ENCODE data around the gene CHML. TPM values are rescaled to one million over a fixed set of nuclear protein-coding genes. Genes with fewer than 3 reads are reported as not detected.

Gene CHML
- total and polyA plus RNA-seq, 2 of the 8 experiments (the other 6 are each of a cell fraction or from before 2014, with no cell fraction given), result 11.5 to 82.4 TPM

DNA sequence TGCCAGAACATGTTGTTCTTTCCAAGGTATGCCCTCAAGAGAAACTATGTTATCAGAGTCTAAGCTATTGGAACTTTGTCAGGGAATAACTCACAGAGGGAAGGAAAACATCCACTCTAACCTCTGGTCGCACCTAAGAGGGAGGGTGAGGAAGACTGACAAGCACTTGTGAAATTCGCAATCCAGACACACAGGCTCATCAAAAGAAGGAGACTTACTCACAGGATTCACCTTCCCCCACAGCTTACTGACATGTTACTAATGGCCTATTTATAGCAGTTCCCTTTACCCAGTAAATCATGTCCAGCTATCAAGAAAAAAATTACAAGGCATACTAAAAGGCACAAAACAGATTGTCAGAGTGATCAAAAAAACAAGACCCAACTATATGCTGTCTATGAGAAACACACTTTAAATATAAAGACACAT, 48.8 kb upstream of the CHML start:
- Histone ChIP-seq H2BK20ac (ENCODE audit: low read length) (no peak overlapping the region), H3K36me3 (ENCODE audit: control insufficient read depth in 2 of 4, insufficient read depth in 4 of 4, low read length in 3 of 4) (no peaks in the 10 kb centered on the region), H3K9me3 (ENCODE audit: insufficient read depth in 2 of 2, low read depth in 1 of 2, low read length in 1 of 2) (no peaks in the 10 kb centered on the region), H2AFZ (ENCODE audit: low read length) (peak overlapping the region; percentile 98), H2BK120ac (replicated peaks; ENCODE audit: low read depth, low read length) (no peak overlapping the region), H3K23ac (ENCODE audit: insufficient read length) (no peak overlapping the region), H3K4ac (replicated peaks; ENCODE audit: insufficient read length, low read depth, low read length) (no peak overlapping the region), H2AK5ac (ENCODE audit: low read depth, low read length) (no peak overlapping the region), H4K8ac (ENCODE audit: extremely low read depth, insufficient read depth, low read length) (no peak overlapping the region), H3K23me2 (ENCODE audit: low read depth, low read length) (no peaks in the 10 kb centered on the region), H4K20me1 (replicated peaks in 1 of 2; ENCODE audit: control insufficient read depth in 1 of 2, insufficient read depth in 2 of 2, low read length in 2 of 2) (no peaks in the 10 kb centered on the region), H3K4me3 (ENCODE audit: extremely low read depth in 1 of 4, insufficient read depth in 2 of 4, low read depth in 3 of 4, low read length in 4 of 4) (no peak overlapping the region), H3K14ac (ENCODE audit: insufficient read length) (no peak overlapping the region), H3K18ac (ENCODE audit: extremely low read depth, low read length) (no peak overlapping the region), H3K4me2 (ENCODE audit: insufficient read depth in 1 of 2, low read depth in 2 of 2, low read length in 2 of 2) (no peak overlapping the region), H3K79me2 (ENCODE audit: control insufficient read depth in 1 of 2, insufficient read depth in 2 of 2, low read length in 2 of 2) (no peaks in the 10 kb centered on the region), H3K9ac (replicated peaks in 1 of 4; ENCODE audit: extremely low read depth in 1 of 4, low read depth in 3 of 4, low read length in 3 of 4) (no peak overlapping the region), H3K27me3 (replicated peaks in 1 of 4; ENCODE audit: control insufficient read depth in 3 of 4, extremely low read depth in 1 of 4, insufficient read depth in 3 of 4, low read length in 3 of 4) (no peaks in the 10 kb centered on the region), H3K4me1 (replicated peaks in 1 of 4; ENCODE audit: control insufficient read depth in 3 of 4, insufficient read depth in 4 of 4, low read length in 3 of 4) (no peaks in the 10 kb centered on the region), H3K27ac (ENCODE audit: low read depth, low read length) (no peak overlapping the region), H3K79me1 (ENCODE audit: low read depth, low read length) (no peaks in the 10 kb centered on the region), H2BK5ac (ENCODE audit: low read depth, low read length) (no peak overlapping the region), H2BK15ac (ENCODE audit: low read length) (no peak overlapping the region), H4K91ac (replicated peaks; ENCODE audit: insufficient read length, low read length) (no peak overlapping the region), H3K56ac (replicated peaks; ENCODE audit: insufficient read length, low read depth, low read length) (no peak overlapping the region), H4K5ac (ENCODE audit: insufficient read length, low read depth, low read length) (no peak overlapping the region), H2BK12ac (ENCODE audit: low read depth, low read length) (no peak overlapping the region)
- WGBS, 2 experiments (ENCODE audit: extremely low coverage in 1 of 2, insufficient coverage in 1 of 2, insufficient read length in 1 of 2, insufficient replicate concordance in 2 of 2, low coverage in 1 of 2, low lambda C conversion rate in 2 of 2, missing lambda C conversion rate in 1 of 2), result 88% methylated on average over 2 of the region's 2 CpGs; no CpG with 5 or more reads in 1 of the 2 experiments
- no peak for DNase-seq (ENCODE audit: low read depth in 1 of 2, low spot score in 2 of 2)
- no peak for FAIRE-seq
- ChIA-PET POLR2A (ENCODE audit: partially characterized antibody) (no interaction called here), CTCF (ENCODE audit: partially characterized antibody) (interaction anchor here (0.6 kb wide), 1 partner anchor 70 kb away, joined by 3 read pairs; no protein-coding TSS in a partner anchor)
- TF ChIP-seq RBBP5 (IDR thresholded peaks at IDR 0.05; ENCODE audit: borderline replicate concordance, low read depth, low read length) (no peak), POU5F1 (IDR thresholded peaks at IDR 0.05; ENCODE audit: low read depth, low read length) (no peak), CBX5 (IDR thresholded peaks at IDR 0.05; ENCODE audit: low read depth, low read length) (no peak), CTCF (IDR thresholded peaks at IDR 0.05; ENCODE audit: control extremely low read depth in 1 of 3, insufficient read depth in 1 of 3, low read depth in 1 of 3, low read length in 3 of 3) (no peak), ZNF274 (IDR thresholded peaks at IDR 0.05; ENCODE audit: borderline replicate concordance, extremely low read depth, low read length) (no peak), FOSL1 (IDR thresholded peaks at IDR 0.05; ENCODE audit: insufficient read depth, low read depth, low read length) (no peak), RNF2 (IDR thresholded peaks at IDR 0.05; ENCODE audit: borderline replicate concordance, low read depth, low read length, missing control alignments, poor library complexity, severe bottlenecking) (no peak), GABPA (IDR thresholded peaks at IDR 0.05; ENCODE audit: borderline replicate concordance, insufficient read depth, low read length) (no peak), TAF7 (optimal IDR thresholded peaks at IDR 0.05; ENCODE audit: borderline replicate concordance, low read depth, low read length) (no peak), CTBP2 (IDR thresholded peaks at IDR 0.05; ENCODE audit: borderline replicate concordance, insufficient read depth, insufficient read length, low read length) (no peak)

All from H1 (cell line).